HepG2 (cell line): Measurements from ENCODE around the gene PLS1. TPM values are rescaled to one million over a fixed set of nuclear protein-coding genes. Genes with fewer than 3 reads are reported as not detected.

Experiments
- AGO2 ChIP-seq: fragments of 200-400 bp; formaldehyde crosslinking; optimal IDR thresholded peaks from 2 replicates; pipeline ENCODE3; 2017; ENCODE audit warnings: mild to moderate bottlenecking, low read depth, low read length, moderate library complexity
- HMGA1 ChIP-seq: sonication (generic); formaldehyde crosslinking; conservative IDR thresholded peaks from 2 replicates; pipeline ENCODE4 v1.4.0; 2020; ENCODE audit warnings: missing genetic modification reagents
- KLF12 ChIP-seq: sonication (generic); formaldehyde crosslinking; IDR thresholded peaks from 2 replicates; pipeline ENCODE4 v1.4.0; 2020; ENCODE audit warnings: missing genetic modification reagents, borderline replicate concordance
- MEIS2 ChIP-seq: sonication (generic); formaldehyde crosslinking; IDR thresholded peaks from 2 replicates; pipeline ENCODE4 v1.9.0; 2021; ENCODE audit warnings: mild to moderate bottlenecking, missing genetic modification reagents
- POLR2A ChIP-seq, 2 experiments: IDR thresholded peaks; 2 replicates each; pipeline ENCODE4 v1.6.1; 2011; ENCODE audit warnings: low read depth in 2 of 2, low read length in 2 of 2, mild to moderate bottlenecking in 1 of 2, moderate library complexity in 1 of 2; ENCODE audit not compliant: insufficient read depth in 1 of 2
- SATB2 ChIP-seq: sonication (generic); formaldehyde crosslinking; IDR thresholded peaks from 2 replicates; pipeline ENCODE4 v1.5.0; 2020; ENCODE audit warnings: missing genetic modification reagents
- SOX13 ChIP-seq, 3 experiments: fragments of 450-650 bp in 1 of 3; sonication (generic) in 1 of 3; formaldehyde crosslinking in 1 of 3; IDR thresholded peaks in 2 of 3; conservative IDR thresholded peaks in 1 of 3; 2 replicates each; pipeline versions ENCODE4 v1.5.0 to v1.6.1; 2016 to 2020; ENCODE audit warnings: antibody characterized with exemption in 1 of 3, mild to moderate bottlenecking in 1 of 3, missing compliant biosample characterization in 1 of 3, missing genetic modification reagents in 1 of 3, moderate library complexity in 1 of 3
- ZBTB7A ChIP-seq: sonication (generic); formaldehyde crosslinking; IDR thresholded peaks from 2 replicates; pipeline ENCODE4 v1.8.0; 2022; ENCODE audit warnings: mild to moderate bottlenecking, missing genetic modification reagents
- ZFX ChIP-seq: sonication (generic); formaldehyde crosslinking; IDR thresholded peaks from 2 replicates; pipeline ENCODE4 v1.4.0; 2020; ENCODE audit warnings: mild to moderate bottlenecking, low read depth, missing genetic modification reagents, moderate library complexity
- ZNF496 ChIP-seq: sonication (generic); formaldehyde crosslinking; IDR thresholded peaks from 2 replicates; pipeline ENCODE4 v1.8.1; 2023; ENCODE audit warnings: mild to moderate bottlenecking, moderate library complexity, missing genetic modification reagents; ENCODE audit not compliant: insufficient replicate concordance
- ZNF564 ChIP-seq: sonication (generic); formaldehyde crosslinking; IDR thresholded peaks from 2 replicates; pipeline ENCODE4 v1.8.1; 2023; ENCODE audit warnings: mild to moderate bottlenecking, missing genetic modification reagents
- ZNF629 ChIP-seq: sonication (generic); formaldehyde crosslinking; conservative IDR thresholded peaks from 2 replicates; pipeline ENCODE4 v1.5.0; 2020; ENCODE audit warnings: missing genetic modification reagents
- ZNF747 ChIP-seq: sonication (generic); formaldehyde crosslinking; IDR thresholded peaks from 2 replicates; pipeline ENCODE4 v1.8.1; 2023; ENCODE audit warnings: missing genetic modification reagents, mild to moderate bottlenecking, borderline replicate concordance
- ZNF816 ChIP-seq: sonication (generic); formaldehyde crosslinking; IDR thresholded peaks from 2 replicates; pipeline ENCODE4 v1.8.0; 2022; ENCODE audit warnings: missing genetic modification reagents, mild to moderate bottlenecking, borderline replicate concordance
- ZSCAN21 ChIP-seq: sonication (generic); formaldehyde crosslinking; IDR thresholded peaks from 2 replicates; pipeline ENCODE4 v1.8.0; 2022; ENCODE audit warnings: mild to moderate bottlenecking, missing genetic modification reagents, moderate library complexity, borderline replicate concordance
- polyA plus RNA-seq, 8 experiments: library from polyadenylated mRNA; depleted of rRNA in 3 of 8; stranded (reverse) in 7 of 8; unstranded in 1 of 8; fragments of >200 nt; fragmentation: Illumina TruSeq in 4 of 8; extraction: Trizol in 4 of 8; gene quantifications; 2 replicates each; pipeline versions ENCODE4 v1.2.1 to v1.2.3, GENCODE V29; 2011 to 2016; ENCODE audit warnings: low read depth in 4 of 8, missing spikeins in 1 of 8, mixed read lengths in 1 of 8; ENCODE audit not compliant: insufficient read depth in 1 of 8
- total RNA-seq, 5 experiments: library from RNA; depleted of rRNA; stranded (reverse); fragments of >200 nt; fragmentation: Illumina TruSeq; extraction: Trizol; gene quantifications; 2 replicates each; pipeline ENCODE4 v1.2.3, GENCODE V29; 2016; ENCODE audit warnings: low read depth in 1 of 5
- TF ChIP-seq, protein P1 (sequence below): sonication (generic); formaldehyde crosslinking; IDR thresholded peaks from 2 replicates; pipeline ENCODE4 v1.9.0; 2022; ENCODE audit warnings: missing genetic modification reagents, mild to moderate bottlenecking, borderline replicate concordance
- TF ChIP-seq, protein P2 (sequence below): sonication (generic); formaldehyde crosslinking; IDR thresholded peaks from 2 replicates; pipeline ENCODE4 v1.5.0; 2020; ENCODE audit warnings: missing genetic modification reagents
- TF ChIP-seq, protein P3 (sequence below): IDR thresholded peaks from 2 replicates; pipeline ENCODE4 v1.6.1; 2016
- TF ChIP-seq, protein P4 (sequence below): sonication (generic); formaldehyde crosslinking; IDR thresholded peaks from 2 replicates; pipeline ENCODE4 v1.9.0; 2021; ENCODE audit warnings: missing genetic modification reagents, mild to moderate bottlenecking, borderline replicate concordance

PLS1 gene
- total and polyA plus RNA-seq, 2 of the 13 experiments (the other 11 are each of a cell fraction or from before 2014, with no cell fraction given): 11.2 to 21.1 TPM

DNA sequence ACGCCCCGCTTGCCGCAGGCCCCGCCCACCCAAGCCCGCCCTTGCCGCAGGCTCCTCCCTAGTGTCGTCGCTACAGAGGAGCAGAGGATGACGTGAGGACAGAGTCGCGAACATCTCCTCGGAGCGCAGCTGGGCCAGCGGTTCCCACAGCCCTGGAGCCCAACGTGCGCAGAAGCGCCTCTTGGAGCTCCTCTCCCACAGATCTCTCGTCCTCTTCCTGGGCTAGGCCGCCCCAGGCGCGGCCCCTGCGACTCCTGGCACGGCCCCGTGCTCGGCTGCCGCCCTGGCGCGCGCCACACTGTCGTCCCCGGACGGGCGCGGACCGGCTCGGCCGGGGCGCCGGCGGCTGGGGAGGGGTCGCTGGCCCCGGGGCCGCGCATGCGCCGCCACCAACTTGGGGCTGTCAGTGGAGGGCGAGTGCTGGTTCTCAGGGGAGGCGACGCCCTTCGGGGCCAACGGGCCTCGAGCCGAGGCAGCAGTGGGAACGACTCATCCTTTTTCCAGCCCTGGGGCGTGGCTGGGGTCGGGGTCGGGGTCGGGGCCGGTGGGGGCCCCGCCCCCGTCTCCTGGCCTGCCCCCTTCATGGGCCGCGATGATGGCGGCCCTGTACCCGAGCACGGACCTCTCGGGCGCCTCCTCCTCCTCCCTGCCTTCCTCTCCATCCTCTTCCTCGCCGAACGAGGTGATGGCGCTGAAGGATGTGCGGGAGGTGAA lies 127.9 kb downstream of the PLS1 start, which contains the start of gene TRPC1 (continued):
- TF ChIP-seq ZNF747 (CRISPR knock-in tag) (peak; percentile 33; the same call in 1 of the 2 replicates), MEIS2 (0 out of 2 replicates have a peak, but pooled peaks have one; percentile 26), ZBTB7A (CRISPR knock-in tag) (0 out of 2 replicates have a peak, but pooled peaks have one; percentile 10), SOX13 (IDR thresholded peaks at IDR 0.05) (no peak), SOX13 (CRISPR knock-in tag; conservative IDR thresholded peaks at IDR 0.05 in 1 of 2, IDR thresholded peaks at IDR 0.05 in 1 of 2) (0 out of 4 replicates have a peak, but pooled peaks of 1 of the 2 experiments have one; percentile 9), POLR2A (IDR thresholded peaks at IDR 0.05; ENCODE audit: insufficient read depth in 1 of 2, low read depth in 2 of 2, low read length in 2 of 2) (peak; percentile 93 to 99), HMGA1 (CRISPR knock-in tag) (no peak), ZNF564 (CRISPR knock-in tag) (0 out of 2 replicates have a peak, but pooled peaks have one; percentile 28), KLF12 (CRISPR knock-in tag) (peak; percentile 68; the same call in 1 of the 2 replicates), ZFX (CRISPR knock-in tag) (peak; percentile 96), ZNF496 (CRISPR knock-in tag) (no peak), SATB2 (CRISPR knock-in tag) (0 out of 2 replicates have a peak, but pooled peaks have one; percentile 57), ZNF816 (no peak), AGO2 (peak; percentile 68), ZSCAN21 (CRISPR knock-in tag) (peak; percentile 40; the same call in 1 of the 2 replicates), ZNF629 (0 out of 2 replicates have a peak, but pooled peaks have one; percentile 12)
- TF ChIP-seq, protein P1, sequence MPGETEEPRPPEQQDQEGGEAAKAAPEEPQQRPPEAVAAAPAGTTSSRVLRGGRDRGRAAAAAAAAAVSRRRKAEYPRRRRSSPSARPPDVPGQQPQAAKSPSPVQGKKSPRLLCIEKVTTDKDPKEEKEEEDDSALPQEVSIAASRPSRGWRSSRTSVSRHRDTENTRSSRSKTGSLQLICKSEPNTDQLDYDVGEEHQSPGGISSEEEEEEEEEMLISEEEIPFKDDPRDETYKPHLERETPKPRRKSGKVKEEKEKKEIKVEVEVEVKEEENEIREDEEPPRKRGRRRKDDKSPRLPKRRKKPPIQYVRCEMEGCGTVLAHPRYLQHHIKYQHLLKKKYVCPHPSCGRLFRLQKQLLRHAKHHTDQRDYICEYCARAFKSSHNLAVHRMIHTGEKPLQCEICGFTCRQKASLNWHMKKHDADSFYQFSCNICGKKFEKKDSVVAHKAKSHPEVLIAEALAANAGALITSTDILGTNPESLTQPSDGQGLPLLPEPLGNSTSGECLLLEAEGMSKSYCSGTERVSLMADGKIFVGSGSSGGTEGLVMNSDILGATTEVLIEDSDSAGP: no peak; the same call in 1 of the 2 replicates
- TF ChIP-seq, protein P2, sequence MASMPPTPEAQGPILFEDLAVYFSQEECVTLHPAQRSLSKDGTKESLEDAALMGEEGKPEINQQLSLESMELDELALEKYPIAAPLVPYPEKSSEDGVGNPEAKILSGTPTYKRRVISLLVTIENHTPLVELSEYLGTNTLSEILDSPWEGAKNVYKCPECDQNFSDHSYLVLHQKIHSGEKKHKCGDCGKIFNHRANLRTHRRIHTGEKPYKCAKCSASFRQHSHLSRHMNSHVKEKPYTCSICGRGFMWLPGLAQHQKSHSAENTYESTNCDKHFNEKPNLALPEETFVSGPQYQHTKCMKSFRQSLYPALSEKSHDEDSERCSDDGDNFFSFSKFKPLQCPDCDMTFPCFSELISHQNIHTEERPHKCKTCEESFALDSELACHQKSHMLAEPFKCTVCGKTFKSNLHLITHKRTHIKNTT (CRISPR knock-in tag): 0 out of 2 replicates have a peak, but pooled peaks have one; percentile 10
- TF ChIP-seq, protein P3, sequence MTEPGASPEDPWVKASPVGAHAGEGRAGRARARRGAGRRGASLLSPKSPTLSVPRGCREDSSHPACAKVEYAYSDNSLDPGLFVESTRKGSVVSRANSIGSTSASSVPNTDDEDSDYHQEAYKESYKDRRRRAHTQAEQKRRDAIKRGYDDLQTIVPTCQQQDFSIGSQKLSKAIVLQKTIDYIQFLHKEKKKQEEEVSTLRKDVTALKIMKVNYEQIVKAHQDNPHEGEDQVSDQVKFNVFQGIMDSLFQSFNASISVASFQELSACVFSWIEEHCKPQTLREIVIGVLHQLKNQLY (CRISPR knock-in tag): no peak
- TF ChIP-seq, protein P4, sequence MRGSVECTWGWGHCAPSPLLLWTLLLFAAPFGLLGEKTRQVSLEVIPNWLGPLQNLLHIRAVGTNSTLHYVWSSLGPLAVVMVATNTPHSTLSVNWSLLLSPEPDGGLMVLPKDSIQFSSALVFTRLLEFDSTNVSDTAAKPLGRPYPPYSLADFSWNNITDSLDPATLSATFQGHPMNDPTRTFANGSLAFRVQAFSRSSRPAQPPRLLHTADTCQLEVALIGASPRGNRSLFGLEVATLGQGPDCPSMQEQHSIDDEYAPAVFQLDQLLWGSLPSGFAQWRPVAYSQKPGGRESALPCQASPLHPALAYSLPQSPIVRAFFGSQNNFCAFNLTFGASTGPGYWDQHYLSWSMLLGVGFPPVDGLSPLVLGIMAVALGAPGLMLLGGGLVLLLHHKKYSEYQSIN (CRISPR knock-in tag): no peak
